ENCODE results near the gene LAT. TPM values are rescaled to one million over a fixed set of nuclear protein-coding genes. Genes with fewer than 3 reads are reported as not detected.

The LAT gene
- total and polyA plus RNA-seq, 7 donors = 1.4 to 26.2 (median 7.1) TPM

DNA sequence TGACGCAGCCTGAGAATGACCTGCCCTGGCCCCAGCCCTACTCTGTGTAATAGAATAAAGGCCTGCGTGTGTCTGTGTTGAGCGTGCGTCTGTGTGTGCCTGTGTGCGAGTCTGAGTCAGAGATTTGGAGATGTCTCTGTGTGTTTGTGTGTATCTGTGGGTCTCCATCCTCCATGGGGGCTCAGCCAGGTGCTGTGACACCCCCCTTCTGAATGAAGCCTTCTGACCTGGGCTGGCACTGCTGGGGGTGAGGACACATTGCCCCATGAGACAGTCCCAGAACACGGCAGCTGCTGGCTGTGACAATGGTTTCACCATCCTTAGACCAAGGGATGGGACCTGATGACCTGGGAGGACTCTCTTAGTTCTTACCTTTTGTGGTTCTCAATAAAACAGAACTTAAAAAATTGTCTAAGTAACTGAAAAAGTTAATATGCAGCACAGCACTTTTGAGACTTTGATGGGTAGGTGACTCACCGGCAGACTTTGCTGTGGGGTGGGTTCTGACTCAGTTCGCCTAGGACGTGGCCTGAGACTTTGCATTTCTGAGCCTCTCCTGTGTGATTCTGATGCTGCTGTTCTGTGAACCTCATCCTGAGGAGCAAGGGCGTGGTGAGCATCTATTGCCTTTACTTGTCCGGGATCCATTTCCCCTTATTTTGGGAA is 5.7 kb downstream of the LAT start:
- no peak for DNase-seq

DNA sequence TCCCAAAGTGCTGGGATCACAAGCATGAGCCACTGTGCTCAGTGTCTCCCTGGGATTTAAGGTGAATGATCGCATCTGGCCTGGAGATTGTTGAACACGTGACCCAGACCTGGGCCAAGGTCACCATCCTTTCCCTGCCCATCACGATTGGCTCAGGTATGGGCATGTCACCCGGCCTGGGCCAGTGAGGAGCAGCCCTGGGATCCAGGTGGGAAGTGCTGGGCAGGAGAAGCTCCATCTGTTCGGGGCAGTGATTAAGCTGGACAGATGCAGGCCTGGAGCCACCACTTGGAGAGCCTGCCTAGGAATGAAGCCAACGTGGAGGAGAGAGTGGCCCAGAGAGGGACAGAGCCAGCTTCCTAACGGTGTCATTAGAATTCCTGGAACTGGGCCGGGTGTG is 6.8 kb downstream of the LAT start:
- DNase-seq = no peak
- no peak overlapping the region for H3K27ac ChIP-seq
- H3K4me1 ChIP-seq = no peaks in the 10 kb centered on the region
- no peak for TF ChIP-seq EP300 (IDR thresholded peaks at IDR 0.05)
- TF ChIP-seq, protein P1, sequence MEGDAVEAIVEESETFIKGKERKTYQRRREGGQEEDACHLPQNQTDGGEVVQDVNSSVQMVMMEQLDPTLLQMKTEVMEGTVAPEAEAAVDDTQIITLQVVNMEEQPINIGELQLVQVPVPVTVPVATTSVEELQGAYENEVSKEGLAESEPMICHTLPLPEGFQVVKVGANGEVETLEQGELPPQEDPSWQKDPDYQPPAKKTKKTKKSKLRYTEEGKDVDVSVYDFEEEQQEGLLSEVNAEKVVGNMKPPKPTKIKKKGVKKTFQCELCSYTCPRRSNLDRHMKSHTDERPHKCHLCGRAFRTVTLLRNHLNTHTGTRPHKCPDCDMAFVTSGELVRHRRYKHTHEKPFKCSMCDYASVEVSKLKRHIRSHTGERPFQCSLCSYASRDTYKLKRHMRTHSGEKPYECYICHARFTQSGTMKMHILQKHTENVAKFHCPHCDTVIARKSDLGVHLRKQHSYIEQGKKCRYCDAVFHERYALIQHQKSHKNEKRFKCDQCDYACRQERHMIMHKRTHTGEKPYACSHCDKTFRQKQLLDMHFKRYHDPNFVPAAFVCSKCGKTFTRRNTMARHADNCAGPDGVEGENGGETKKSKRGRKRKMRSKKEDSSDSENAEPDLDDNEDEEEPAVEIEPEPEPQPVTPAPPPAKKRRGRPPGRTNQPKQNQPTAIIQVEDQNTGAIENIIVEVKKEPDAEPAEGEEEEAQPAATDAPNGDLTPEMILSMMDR (IDR thresholded peaks at IDR 0.05) = no peak
- peaks cover 0 to 37% (median 3%) of the 10 kb centered on the region in 4 donors for H3K36me3 ChIP-seq
- peaks cover 0 to 4% (median 3%) of the 10 kb centered on the region in 4 donors for H3K9me3 ChIP-seq
- no peaks in the 10 kb centered on the region for H3K27me3 ChIP-seq
- WGBS, 2 donors = 61 to 80% methylated on average over 8 of the region's 8 CpGs
- intact Hi-C loops (cut with DNase I) = no loop called here
- no peak overlapping the region for H3K4me3 ChIP-seq

More for the DNA sequence above, 5.7 kb downstream of the LAT start:
- WGBS, 2 donors = 75 to 88% methylated on average over 11 of the region's 11 CpGs
- Histone ChIP-seq H3K36me3 (peaks cover 0 to 49% (median 10%) of the 10 kb centered on the region in 4 donors), H3K27ac (no peak overlapping the region), H3K9me3 (peaks cover 0 to 4% (median 3%) of the 10 kb centered on the region in 4 donors), H3K27me3 (no peaks in the 10 kb centered on the region), H3K4me3 (no peak overlapping the region), H3K4me1 (no peaks in the 10 kb centered on the region)
- TF ChIP-seq POLR2A (IDR thresholded peaks at IDR 0.05) (no peak), POLR2AphosphoS5 (IDR thresholded peaks at IDR 0.05) (no peak), EP300 (IDR thresholded peaks at IDR 0.05) (no peak)
- TF ChIP-seq, protein P1 (IDR thresholded peaks at IDR 0.05) = no peak
- intact Hi-C loops (cut with DNase I) = no loop called here

DNA sequence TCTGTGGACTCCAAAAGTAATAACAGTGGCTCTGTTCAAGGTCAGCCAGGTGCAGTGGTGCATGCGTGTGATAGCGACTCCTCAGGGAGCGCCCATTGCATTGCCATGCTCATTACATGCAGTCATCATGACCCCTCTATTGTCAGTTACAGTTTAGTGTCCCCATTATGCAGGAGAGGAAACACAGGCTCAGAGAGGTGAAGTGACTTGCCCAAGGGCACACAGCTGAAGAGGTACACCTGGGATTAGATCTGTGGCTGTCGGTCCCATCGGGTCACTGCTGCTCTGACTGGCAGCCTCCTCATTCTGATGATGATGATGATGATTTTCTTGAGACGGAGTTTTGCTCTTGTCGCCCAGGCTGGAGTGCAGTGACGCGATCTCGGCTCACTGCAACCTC is 7.6 kb downstream of the LAT start:
- Histone ChIP-seq H3K27ac (no peak overlapping the region), H3K4me1 (no peaks in the 10 kb centered on the region), H3K27me3 (no peaks in the 10 kb centered on the region), H3K36me3 (peaks cover 0 to 29% (median 0%) of the 10 kb centered on the region in 4 donors), H3K9me3 (no peaks in the 10 kb centered on the region), H3K4me3 (no peak overlapping the region)
- intact Hi-C loops (cut with DNase I) = no loop called here
- 91 to 94% methylated on average over 10 of the region's 10 CpGs for WGBS, 2 donors
- no peak for DNase-seq
- TF ChIP-seq EP300 (IDR thresholded peaks at IDR 0.05) = no peak
- TF ChIP-seq, protein P1 (IDR thresholded peaks at IDR 0.05) = no peak
- no peak for TF ChIP-seq POLR2A (IDR thresholded peaks at IDR 0.05)
- no peak for TF ChIP-seq POLR2AphosphoS5 (IDR thresholded peaks at IDR 0.05)

DNA sequence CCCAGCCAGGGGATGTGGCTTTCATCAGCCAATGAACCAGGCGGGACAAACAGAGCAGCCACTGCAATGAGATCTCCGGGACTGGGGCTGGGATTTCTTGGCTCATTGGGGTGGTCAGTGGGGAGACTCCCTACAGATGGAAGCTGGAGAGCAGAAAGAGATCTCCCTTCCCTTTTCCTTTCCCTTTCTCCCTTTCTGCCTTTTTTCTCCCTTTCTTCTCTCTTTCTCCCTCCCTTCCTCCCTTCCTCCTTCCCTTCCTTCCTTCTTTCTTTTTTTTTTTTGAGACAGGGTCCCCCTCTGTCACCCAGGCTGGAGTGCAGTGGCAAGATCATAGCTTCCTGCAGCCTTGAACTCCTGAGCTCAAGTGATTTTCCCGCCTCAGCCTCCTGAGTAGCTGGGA is 14.0 kb downstream of the LAT start:
- 74 to 85% methylated on average over 3 of the region's 3 CpGs for WGBS, 2 donors
- no peak overlapping the region for H3K4me3 ChIP-seq
- intact Hi-C loops (cut with DNase I) = no loop called here

More for the DNA sequence above, 14.0 kb downstream of the LAT start:
- DNase-seq = no peak
- TF ChIP-seq POLR2AphosphoS5 (IDR thresholded peaks at IDR 0.05) (no peak), EP300 (IDR thresholded peaks at IDR 0.05) (no peak), POLR2A (IDR thresholded peaks at IDR 0.05) (no peak)
- TF ChIP-seq, protein P1 (IDR thresholded peaks at IDR 0.05) = no peak
- Histone ChIP-seq H3K27me3 (no peaks in the 10 kb centered on the region), H3K4me1 (no peaks in the 10 kb centered on the region), H3K9me3 (no peaks in the 10 kb centered on the region), H3K27ac (no peak overlapping the region), H3K36me3 (no peaks in the 10 kb centered on the region)
